ENCODE results near the gene HHIPL1.

HHIPL1 gene

DNA sequence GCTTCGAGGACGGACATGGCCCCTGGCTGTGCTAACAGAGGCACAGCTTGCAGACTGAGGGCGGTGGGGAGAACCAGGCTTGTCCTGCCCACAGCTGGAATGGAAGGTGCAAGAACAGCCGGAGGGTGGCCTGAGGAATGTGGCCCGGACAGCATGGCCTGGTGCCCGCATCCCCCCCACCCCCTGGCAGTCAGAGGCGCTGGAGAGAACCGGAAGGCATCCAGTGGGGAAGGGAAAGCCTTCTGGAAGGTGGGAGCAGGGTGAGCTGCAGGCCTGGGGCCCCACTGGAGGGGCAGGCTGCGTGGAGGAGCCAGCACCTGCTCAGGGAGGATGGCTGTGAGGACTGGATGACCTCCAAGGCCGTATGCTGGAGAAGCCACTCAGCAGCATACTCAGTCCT, 31.0 kb downstream of the HHIPL1 start:
- DNase-seq (ENCODE audit: low read depth): no peak

DNA sequence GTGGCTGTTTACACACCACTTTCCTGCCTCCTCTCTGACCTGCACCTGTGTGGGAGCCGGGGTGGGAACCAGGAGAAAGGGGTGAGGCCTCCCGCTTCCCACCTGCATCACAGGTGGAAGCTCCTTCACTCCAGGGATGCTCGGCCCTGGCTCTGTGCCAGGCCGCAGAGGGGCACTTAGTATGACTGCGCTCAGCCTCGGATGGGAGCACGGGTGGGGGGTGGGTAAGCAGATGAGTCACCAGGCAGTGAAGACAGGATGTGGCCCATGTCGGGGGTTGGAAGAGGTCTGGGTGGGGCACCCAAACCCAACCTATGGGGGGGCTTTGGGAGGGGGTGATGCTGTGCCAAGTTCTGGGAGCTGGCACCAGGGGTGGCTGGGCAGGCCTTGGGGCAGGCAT, 31.7 kb downstream of the HHIPL1 start:
- DNase-seq (ENCODE audit: low read depth): no peak

DNA sequence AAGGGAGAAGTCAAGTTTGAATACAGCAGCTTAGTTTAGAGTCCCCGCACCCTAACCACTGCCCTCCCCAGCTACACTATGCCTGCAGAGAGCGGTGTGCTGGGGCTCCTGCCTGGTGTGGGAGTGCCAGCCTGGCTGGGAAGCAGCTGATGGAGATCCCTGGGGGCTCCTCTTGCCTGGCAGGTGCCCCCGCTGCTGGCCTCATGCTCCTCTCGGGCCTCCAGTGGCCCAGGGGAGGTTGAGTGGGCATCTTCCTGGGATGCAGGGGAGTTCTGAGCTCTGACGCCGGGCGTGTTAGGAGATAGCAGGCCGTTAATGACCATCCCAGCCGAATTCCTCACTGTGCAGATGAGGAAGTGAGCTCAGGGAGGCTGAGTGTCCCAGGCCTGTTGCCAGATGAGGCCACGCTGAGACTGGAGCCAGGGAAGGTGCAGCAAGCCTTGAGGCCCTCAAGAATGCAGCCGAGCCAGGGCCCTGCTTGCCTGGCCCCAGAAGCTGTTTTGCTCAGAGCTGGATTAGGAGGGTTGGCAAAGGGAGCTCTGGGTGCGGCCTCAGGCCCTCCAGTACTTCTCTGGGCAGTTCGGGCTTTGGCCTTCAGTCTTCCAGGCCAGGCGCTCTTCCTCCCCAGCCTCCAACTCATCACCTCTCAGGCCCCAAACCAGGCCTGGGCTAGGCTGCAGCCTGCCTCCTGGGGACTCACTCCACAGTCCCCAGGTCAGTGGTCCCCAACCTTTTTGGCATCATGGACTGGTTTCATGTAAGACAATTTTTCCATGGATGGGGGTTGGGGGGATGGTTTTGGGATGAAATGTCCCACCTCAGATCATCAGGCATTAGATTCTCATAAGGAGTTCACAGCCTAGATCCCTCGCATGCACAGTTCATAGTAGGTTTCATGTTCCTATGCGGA, 32.6 kb downstream of the HHIPL1 start:
- no peak for DNase-seq (ENCODE audit: low read depth)

DNA sequence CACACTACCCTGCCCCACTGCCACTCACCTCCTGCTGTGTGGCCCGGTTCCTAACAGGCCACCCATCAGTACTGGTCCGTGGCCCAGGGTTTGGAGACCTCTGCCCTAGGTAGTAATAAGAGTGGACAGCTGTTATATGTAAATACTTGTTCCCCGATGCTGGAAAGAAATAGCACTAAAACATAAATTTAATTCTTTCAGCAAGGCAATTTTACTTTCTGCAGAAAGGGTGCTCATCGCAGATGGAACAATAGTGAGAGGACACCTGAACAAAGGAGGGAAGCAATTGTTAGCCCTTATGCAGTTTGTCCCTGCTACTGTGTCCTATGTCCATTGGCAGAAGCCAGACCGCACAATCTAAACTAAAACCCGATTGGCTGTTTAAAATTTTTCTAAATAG, 33.3 kb downstream of the HHIPL1 start:
- no peak for DNase-seq (ENCODE audit: low read depth)

DNA sequence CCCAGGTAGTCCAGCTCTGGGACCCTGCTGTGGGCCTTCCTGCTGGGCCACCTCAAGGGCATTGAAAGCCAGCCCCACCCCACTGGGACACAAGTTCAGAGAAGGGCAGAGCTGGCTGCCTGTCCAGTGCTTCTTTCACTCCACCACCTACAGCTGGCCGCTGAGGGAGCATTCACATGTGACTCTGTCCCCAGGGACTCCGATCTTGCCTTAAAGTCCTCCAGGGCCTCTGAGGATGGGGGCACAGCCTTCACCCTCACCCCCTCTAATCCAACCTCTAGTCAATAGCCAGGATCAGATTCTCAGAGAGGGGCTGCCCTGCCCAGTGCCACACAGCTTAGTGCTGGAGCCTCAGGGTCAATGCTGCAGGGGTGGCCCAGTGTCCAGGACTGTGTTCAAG, 34.2 kb downstream of the HHIPL1 start:
- DNase-seq (ENCODE audit: low read depth): no peak

DNA sequence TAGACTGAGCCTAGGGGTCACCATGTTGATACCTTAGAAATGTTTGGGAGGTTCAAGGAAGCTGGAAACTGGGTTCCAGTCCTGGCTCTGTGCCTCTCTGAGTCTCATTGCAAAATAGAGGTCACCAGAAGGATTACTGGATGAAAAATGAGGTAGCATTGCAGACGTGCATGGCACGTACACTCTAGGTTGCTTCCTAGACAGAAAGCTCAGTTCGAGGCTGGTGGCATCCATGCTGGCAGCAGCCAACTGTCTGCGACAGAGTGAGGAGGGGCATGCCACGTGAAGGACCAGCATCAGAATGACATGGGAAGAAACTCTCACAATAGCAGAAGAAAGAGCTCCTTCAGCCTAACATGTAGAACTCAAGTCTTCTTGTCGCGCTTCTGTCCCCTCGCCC, 34.6 kb downstream of the HHIPL1 start:
- no peak for DNase-seq (ENCODE audit: low read depth)

DNA sequence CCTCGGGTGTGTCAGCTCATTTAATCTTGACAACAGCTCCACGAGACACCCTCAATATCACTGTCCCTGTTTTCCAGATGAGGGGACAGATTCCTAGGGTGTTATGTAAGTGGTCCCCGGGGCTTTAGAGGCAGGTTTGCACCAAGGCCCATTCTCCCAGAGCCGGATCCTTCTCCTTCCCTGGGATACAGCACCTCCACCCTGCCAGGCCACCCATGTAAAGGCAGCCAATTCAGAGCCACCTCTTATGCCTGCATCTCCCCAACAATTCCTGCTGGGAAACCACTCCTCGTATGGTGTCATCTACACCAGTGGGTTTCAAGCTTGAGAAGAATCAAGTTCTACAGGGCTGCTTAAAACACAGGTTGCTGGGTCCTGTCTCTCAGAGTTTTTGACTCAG, 35.1 kb downstream of the HHIPL1 start:
- no peak for DNase-seq (ENCODE audit: low read depth)

DNA sequence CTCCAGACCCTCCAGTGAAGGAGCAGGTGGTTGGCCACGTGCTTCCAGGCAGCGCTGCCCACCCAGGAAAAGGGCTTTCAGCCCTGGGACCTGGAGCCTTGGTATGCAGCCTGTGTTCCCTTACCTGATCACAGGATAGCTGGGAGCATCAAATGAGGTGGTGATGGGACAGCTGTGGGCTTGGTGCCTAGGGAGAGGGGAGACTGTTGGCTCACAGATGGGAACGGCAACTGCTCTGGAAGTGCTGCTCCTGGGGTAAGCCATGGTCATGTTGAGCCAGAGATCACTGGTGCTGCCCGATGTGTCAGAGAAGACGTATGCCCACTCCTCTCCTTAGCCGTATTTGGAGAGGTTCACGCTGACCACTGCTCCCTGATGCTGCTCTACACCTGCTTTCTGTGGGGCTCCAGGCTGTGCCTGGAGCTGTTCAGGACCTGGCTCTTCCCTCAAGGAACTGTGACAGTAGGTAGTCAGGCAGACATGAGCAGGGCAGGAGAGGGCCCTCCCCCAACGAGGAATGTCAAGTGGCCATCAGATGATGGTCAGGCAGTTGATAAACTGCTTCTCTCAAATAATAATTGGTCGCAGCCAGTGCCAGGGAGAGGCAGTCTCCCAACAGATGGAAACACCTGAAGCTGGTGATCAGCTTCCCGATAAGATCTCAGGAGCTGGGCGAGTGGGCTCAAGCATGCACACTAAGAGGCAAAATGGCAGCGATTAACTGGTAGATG, 36.3 kb downstream of the HHIPL1 start:
- no peak for DNase-seq (ENCODE audit: low read depth)

DNA sequence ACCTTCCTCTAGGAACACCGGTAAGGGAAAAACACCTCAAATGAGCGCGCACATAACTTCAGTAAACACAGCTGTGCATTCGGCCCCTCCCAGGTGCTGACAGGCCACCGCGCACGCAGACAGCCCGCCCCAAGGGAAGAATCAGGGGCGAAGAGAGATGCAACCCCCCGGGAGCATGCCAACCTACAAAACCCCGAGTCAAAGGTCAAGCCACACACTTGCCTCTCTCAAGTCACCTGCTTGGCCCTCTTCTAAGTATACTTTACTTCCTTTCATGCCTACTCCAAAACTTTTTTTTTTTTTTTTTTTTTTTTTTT, 36.9 kb downstream of the HHIPL1 start:
- no peak for DNase-seq (ENCODE audit: low read depth)

DNA sequence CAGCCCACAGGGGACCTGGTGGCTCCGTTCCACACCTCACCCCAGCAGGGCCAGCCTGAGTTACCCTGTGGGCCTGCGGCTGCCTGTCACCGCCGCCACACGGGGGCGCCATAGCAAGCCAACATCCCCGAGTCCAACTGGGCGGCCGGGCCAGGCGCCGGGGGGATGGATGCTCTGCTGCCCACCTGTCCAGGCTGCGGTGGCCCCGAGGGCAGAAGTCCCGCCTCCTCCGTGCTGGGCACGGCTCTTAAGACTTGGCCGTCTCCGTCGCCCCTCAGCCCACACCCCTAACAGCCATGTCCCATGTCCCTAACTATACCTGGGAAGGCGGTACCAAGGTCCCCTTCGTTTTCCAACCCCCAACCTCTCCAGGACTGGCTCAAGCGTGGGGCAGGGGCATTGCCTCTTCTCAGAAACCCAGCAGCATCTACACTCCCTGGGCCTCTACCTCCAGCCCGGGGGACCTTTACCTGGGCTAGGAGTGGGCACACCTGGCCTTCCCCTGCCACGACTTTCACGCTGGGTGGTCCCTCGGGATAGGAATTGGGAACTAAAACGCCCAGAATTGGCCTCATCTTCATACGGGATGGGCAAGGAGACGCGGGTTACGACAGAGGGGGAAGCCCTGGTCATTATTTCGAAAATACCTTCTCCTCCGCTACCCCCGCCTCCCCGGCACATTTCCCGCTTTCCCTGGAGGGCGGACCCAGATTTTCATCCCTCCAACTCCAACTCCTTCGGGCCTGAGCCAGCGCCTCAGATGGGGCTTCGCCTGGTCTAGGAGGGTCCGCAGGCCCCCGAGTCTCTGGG, 38.1 kb downstream of the HHIPL1 start:
- peak; percentile 59 for DNase-seq (ENCODE audit: low read depth)

DNA sequence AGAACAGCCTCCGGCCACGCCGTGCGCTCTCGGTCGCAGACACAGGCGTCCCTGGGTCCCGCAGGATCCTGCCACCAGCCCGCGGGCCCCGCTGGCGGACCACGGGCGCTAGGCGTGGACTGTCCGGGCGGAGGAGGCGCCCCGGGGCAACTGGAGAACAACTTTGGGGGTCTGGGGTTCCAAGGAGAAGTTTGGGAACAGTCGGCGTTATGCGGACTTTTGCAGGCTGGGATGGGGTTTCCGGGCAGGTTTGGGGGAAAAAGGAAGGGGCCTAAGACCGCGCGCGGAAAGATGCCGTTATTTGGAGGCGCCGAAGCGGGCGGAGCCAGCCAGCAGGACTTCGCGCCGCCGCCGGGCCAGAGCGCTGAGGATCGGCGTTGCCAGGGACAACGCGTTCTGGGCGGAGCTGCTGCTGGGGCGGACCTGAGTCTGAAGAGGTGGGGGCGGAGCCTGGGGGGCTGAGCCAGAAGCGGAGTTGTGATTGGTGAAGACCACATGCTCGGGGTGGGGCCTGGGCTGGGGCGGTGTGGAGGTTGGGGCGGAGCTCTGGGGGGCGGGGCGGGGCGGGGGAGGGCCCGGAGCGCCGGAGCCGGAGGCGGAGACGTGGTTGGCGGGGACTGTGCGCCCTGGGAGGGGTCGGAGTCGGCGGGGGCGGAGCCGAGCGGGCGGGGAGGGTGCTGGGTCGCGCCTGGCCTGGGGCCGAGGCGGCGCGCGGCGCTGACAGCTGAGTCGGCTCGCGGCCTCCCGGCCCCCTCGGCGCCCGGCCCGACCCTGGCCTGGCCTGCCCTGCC, 38.9 kb downstream of the HHIPL1 start, which contains the start of gene CYP46A1:
Gene CYP46A1 (plus strand): TSS at position 680 of the 791 bp plus-strand sequence. CDS start 120 bp downstream, outside the sequence.
- DNase-seq (ENCODE audit: low read depth): peak; percentile 99

DNA sequence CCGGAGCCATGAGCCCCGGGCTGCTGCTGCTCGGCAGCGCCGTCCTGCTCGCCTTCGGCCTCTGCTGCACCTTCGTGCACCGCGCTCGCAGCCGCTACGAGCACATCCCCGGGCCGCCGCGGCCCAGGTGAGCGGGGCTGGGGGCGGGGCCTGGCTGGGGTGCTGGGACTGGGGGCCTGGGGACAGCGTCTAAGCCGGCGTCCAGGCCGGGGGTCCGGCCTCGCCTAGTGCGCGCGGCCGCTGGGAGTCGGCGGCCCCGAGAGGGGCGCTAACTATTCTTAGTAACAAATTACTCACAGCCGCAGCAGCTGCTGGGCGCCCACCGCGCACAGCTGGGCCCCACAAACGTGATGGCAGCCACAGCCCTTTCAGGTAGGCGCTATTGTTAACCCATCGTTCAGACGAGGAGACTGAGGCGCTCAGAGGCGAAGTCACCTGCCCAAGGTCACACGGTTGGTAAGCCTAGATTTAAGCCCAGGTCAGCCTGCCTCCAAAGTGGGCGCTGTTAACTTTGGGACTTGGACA, 39.5 kb downstream of the HHIPL1 start:
- no peak for DNase-seq (ENCODE audit: low read depth)

DNA sequence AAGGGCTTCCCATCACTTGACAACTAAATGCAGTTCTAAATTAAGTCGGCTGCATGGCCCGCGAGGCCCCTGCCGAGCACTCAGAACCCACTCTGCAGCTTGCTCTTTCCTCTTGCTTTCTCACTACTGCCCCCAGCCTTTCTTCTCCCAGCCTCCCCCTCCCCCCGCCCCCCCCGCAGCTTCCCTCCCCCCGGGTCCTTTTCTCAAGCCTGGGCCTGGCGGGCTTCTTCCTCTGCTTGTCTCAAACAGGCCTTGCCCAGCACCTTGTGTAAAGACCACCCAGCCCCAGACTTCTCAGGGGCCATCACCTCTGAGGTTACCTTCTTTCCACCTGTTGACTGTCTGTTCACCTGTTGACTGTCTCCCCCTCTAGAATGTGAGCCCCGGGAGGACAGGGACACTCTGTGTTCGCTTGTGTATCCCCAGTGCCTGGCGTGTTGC, 40.2 kb downstream of the HHIPL1 start:
- DNase-seq (ENCODE audit: low read depth): no peak

DNA sequence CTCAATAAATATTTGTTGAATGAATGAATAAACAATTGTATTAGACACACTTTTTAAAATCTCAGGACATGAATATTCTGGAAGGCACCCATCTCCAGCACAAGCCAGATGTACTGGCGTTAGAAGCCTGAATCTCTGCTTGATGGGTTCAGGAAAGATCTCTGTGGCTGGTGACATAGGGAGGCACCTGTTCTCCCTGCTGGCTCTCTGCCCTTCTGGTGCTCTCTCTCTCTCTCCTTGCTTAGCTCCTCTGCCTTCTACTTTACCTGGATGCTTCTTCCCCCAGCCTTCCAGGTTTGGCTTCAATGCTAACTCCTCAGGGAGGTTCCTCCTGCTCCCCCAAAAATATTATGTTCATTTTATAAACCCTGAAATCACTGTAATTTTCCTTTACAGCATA, 40.7 kb downstream of the HHIPL1 start:
- no peak for DNase-seq (ENCODE audit: low read depth)

DNA sequence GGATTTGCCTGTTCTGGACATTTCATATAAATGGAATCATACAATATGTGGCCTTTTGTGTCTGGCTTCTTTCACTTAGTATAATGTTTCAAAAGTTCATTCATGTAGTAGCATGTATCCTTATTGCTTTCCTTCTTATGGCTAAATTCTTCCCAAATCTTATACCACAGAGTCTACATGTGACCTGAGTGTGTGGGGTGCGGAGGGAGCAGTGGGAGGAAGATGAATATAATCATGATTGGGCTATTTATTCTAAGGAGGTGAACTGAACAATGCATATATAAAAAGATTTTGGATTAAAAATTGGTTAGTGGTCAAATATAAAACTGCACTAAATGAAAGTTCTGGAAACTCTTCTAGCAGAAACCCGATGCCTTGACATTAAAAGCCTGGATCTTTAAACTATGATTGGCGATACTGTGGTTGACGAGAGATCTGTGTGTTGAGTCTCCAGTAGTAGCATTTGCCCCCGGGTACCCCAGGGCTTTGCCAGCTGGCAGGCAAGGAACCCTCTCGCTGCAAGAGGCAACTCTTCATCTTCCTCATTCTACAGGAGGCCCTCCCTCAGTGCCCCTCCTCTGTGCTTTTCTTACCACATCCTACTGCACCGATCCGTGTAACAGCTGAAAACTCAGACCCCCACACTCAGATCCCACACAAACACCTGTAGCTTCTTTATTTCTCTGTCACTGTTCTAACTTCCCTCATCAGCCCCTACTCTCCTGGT, 41.8 kb downstream of the HHIPL1 start:
- DNase-seq (ENCODE audit: low read depth): no peak

DNA sequence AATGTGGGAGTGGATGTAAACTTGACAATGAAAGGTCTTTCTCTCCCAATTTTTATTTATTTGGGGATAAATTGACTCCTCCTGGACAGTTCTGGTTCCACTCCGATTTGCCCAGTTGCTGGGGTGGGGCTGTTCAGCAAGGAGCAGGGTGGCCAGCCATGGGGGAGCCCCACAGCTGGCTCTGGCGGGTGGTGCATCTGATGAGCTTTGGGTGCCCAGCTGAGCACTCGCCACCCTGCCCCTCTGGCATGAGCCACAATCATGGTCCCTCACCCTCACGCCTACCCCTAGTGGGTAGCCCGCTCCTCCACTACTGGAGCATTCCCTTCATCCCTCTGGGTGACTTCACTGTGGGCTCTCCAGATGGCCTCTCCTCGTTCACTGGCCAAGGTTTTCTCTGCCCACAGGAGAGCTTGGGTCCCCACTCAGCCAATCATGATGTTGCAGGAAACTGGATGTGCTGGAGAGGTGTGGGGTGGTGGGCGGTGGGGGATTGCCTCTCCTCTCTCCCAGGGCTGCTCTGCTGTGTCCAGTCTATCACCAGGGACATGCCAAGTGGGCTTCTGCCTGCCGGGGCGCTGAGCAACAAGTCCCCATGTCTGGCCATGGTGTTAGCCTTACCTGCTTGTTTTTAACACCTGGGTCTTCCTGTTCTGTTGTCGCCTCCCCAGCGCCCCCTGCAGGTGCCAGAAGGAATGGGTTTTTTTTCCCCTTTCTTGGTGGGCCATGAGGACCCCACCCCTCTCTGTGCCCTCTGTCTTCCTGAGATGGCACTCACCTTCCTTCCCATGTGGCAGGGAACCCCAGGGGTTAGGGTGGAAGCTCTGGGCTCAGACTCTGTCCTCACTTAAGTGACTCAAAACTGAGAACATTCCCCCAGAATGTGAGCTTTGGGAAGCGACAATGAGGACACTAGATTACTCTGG, 42.6 kb downstream of the HHIPL1 start:
- DNase-seq (ENCODE audit: low read depth): no peak

DNA sequence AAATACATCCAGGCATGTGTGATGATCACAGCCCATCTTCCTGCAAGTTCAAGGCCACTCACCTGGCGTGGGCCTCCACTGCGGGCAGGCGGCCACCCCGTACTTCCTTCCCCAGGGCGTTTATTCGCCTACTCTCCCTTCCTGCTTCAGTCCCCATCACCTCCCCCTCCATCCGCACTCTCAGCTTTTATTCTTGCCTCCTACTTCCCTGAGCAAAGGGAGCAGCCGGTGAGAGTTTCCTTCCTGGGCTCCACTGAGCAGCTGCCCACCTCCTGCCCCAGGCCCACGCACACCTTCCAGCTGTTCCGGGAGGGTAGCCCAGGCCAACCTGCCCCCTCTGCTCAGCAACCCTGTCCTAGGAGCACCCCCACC, 43.3 kb downstream of the HHIPL1 start:
- DNase-seq (ENCODE audit: low read depth): no peak

DNA sequence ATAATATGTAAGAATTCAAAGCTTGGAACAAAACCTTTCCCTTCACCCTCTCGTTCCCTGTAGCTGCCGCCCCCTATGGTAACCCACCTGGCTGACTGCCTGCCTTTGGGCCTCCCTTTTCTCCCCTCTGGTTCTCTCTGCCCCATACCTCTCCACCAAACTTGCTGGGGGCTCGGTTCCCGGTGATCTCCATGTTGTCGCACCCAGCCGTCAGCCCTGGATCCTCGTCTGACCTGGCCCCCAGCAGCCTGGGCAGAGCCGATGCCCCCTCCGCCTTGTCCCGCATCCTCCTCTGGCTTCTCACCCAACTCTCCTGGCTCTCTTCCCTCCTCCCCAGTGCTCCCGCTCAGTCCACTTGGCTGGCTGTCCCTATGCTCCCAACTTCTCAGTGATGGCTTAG, 43.7 kb downstream of the HHIPL1 start:
- DNase-seq (ENCODE audit: low read depth): no peak

All from stimulated activated CD8-positive, alpha-beta memory T cell treated with anti-CD3 and anti-CD28 coated beads, Interleukin-15, amount 100 ng/mL, for 1 hour (primary cell).